HL-60 (cell line): Measurements from ENCODE around the gene MSMO1.

ENCODE experiments used
- CTCF ChIP-seq: IDR thresholded peaks from one replicate; pipeline ENCODE4 v1.5.1; 2011; ENCODE audit warnings: low read length, control low read depth, inconsistent platforms; ENCODE audit not compliant: insufficient read depth
- GABPA ChIP-seq: IDR thresholded peaks from 2 replicates; pipeline ENCODE4 v1.6.1; 2012; ENCODE audit warnings: low read depth
- POLR2AphosphoS5 ChIP-seq: IDR thresholded peaks from 2 replicates; pipeline ENCODE4 v1.6.1; 2012; ENCODE audit warnings: low read depth
- SPI1 ChIP-seq: IDR thresholded peaks from 2 replicates; pipeline ENCODE4 v1.6.1; 2012; ENCODE audit warnings: low read depth, mild to moderate bottlenecking, borderline replicate concordance
- TF ChIP-seq, protein P1 (sequence below): IDR thresholded peaks from 2 replicates; pipeline ENCODE4 v1.6.1; 2012; ENCODE audit warnings: low read depth; ENCODE audit not compliant: insufficient replicate concordance

DNA sequence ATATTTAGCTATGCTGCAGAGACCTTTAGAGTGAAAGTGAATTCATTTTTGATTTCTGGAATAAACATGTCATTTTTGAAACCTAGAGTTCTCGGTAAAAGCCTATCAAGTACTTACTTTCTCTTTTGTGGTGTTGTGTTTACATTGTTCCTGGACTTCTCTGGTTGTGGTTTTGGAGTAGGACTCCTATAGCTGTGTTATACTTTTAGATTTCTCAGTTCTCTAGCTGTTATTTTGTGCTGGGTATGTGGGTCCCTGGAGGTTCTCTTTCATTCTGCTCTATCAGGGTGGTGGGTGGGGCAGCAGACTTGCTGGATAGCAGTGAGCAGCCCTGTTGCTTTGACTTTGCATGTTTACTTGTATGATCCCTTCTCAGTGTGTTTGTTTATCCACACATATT lies 25.6 kb upstream of the MSMO1 start:
- no peak for TF ChIP-seq CTCF
- TF ChIP-seq, protein P1, sequence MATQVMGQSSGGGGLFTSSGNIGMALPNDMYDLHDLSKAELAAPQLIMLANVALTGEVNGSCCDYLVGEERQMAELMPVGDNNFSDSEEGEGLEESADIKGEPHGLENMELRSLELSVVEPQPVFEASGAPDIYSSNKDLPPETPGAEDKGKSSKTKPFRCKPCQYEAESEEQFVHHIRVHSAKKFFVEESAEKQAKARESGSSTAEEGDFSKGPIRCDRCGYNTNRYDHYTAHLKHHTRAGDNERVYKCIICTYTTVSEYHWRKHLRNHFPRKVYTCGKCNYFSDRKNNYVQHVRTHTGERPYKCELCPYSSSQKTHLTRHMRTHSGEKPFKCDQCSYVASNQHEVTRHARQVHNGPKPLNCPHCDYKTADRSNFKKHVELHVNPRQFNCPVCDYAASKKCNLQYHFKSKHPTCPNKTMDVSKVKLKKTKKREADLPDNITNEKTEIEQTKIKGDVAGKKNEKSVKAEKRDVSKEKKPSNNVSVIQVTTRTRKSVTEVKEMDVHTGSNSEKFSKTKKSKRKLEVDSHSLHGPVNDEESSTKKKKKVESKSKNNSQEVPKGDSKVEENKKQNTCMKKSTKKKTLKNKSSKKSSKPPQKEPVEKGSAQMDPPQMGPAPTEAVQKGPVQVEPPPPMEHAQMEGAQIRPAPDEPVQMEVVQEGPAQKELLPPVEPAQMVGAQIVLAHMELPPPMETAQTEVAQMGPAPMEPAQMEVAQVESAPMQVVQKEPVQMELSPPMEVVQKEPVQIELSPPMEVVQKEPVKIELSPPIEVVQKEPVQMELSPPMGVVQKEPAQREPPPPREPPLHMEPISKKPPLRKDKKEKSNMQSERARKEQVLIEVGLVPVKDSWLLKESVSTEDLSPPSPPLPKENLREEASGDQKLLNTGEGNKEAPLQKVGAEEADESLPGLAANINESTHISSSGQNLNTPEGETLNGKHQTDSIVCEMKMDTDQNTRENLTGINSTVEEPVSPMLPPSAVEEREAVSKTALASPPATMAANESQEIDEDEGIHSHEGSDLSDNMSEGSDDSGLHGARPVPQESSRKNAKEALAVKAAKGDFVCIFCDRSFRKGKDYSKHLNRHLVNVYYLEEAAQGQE = no peak
- no peak for TF ChIP-seq POLR2AphosphoS5
- no peak for TF ChIP-seq GABPA
- TF ChIP-seq SPI1 = no peak
